ENCODE results near the gene IGLL1. TPM values are rescaled to one million over a fixed set of nuclear protein-coding genes. Genes with fewer than 3 reads are reported as not detected.
"Not testable (repeated sequence)": the region's sequence is repeated elsewhere in the genome, so short reads cannot be mapped to it uniquely, and the experiment has no call there.

The IGLL1 gene
- total RNA-seq, 2 experiments from 2014 or later = not detected

DNA sequence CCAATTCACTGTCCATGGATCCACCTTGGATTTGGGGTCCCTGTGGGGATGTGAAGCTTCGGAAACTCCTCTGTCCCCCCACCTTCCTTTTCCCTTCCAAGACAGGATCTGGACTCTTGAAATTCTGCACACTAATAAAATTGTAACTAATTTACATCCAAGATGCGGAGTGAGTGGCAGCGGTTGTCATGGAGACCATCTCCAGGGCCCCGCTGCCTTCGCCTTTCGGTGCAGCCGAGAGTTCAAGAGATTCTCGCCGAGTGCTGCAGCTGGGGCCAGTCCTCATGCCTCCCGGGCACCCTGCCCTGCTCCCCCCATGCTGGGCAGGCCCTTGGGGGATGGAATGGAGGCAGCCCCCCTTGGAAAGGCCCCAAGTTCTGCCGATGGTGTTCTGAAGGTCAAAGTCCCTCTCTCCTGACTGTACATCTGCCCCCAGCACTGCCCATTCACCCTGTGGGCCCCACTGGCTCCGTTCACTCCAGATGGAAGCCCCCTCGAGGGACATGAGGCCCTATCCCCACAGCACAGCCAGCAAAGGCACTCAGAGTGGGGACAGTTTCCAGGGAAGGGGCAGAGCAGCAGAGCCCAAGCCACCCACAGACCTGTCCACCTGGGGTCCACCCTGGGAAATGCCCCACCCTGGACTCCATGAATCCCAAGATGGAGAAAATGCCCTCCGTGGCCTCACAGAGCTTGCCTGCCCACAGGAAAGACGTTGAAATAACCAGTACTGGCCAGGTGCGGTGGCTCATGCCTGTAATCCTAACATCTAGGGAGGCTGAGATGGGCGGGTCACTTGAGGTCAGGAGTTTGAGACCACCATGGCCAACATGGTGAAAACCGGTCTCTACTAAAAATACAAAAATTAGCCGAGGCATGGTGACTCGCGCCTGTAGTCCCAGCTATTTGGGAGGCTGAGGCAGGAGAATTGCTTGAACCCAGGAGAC, 25.9 kb downstream of the IGLL1 start:
- no peaks in the 10 kb centered on the region for H3K9me3 Mint-ChIP-seq

DNA sequence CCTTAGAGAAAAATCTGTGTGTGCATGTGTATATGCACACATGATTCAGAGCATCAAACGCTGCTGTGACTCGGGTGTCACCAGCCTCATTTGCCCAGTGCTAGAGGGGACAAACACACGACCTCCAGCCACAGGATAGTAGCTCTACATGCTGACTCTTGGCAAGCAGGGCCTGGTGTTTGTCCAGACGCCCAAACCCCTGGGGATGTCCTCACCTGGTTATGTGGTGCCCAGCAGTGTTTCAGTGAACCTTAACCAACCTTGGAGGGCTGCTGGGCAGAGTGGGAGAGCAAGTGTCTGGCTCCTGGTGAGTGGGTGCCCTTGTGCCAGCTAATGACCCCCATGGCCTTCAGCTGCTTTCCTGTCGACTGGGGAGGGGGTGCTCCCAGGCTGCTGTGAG, 26.7 kb downstream of the IGLL1 start:
- no peak overlapping the region for H3K27ac Mint-ChIP-seq
- no peaks in the 10 kb centered on the region for H3K27me3 Mint-ChIP-seq (ENCODE audit: low read depth)
- H3K9me3 Mint-ChIP-seq = no peaks in the 10 kb centered on the region
- no peaks in the 10 kb centered on the region for H3K4me1 Mint-ChIP-seq (ENCODE audit: low read depth)
- no peak overlapping the region for H3K4me3 Mint-ChIP-seq
- intact Hi-C loops (cut with micrococcal nuclease) = no loop called here
- no peaks in the 10 kb centered on the region for H3K36me3 Mint-ChIP-seq (ENCODE audit: low read depth)
- CTCF ChIA-PET = no interaction called here
- no peak for DNase-seq

More for the DNA sequence above, 25.9 kb downstream of the IGLL1 start:
- intact Hi-C loops (cut with micrococcal nuclease) = no loop called here
- Mint-ChIP-seq H3K27me3 (ENCODE audit: low read depth) (no peaks in the 10 kb centered on the region), H3K4me3 (no peak overlapping the region), H3K36me3 (ENCODE audit: low read depth) (no peaks in the 10 kb centered on the region), H3K4me1 (ENCODE audit: low read depth) (no peaks in the 10 kb centered on the region), H3K27ac (no peak overlapping the region)
- no peak for DNase-seq
- CTCF ChIA-PET = no interaction called here

DNA sequence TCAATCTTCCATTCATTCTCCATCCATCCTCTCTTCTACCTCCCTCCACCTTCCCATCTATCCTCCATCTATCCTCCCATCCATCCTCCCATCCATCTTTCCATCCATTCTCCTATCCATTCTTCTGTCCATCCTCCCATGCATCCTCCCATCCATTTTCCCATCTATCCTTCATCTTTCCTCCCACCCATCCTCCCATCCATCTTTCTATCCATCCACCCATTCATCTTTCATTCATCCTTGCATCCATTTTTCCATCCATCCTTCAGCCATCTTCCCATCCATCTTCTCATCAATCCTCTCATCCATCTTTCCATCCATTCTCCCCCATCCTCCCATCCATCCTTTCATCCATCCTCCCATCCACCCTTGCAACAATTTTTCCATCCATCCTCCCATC, 27.5 kb downstream of the IGLL1 start:
- no peak overlapping the region for H3K4me3 Mint-ChIP-seq
- no peaks in the 10 kb centered on the region for H3K4me1 Mint-ChIP-seq (ENCODE audit: low read depth)
- no peak overlapping the region for H3K27ac Mint-ChIP-seq
- DNase-seq = no peak
- H3K36me3 Mint-ChIP-seq (ENCODE audit: low read depth) = no peaks in the 10 kb centered on the region
- intact Hi-C loops (cut with micrococcal nuclease) = no loop called here
- H3K27me3 Mint-ChIP-seq (ENCODE audit: low read depth) = no peaks in the 10 kb centered on the region
- peaks cover 5% of the 10 kb centered on the region for H3K9me3 Mint-ChIP-seq
- CTCF ChIA-PET = no interaction called here

- no peak for DNase-seq
- H3K4me1 Mint-ChIP-seq (ENCODE audit: low read depth) = no peaks in the 10 kb centered on the region
- CTCF ChIA-PET = no interaction called here
- H3K27me3 Mint-ChIP-seq (ENCODE audit: low read depth) = no peaks in the 10 kb centered on the region
- no peak overlapping the region for H3K27ac Mint-ChIP-seq
- H3K9me3 Mint-ChIP-seq = peaks cover 9% of the 10 kb centered on the region
- H3K36me3 Mint-ChIP-seq (ENCODE audit: low read depth) = no peaks in the 10 kb centered on the region
- intact Hi-C loops (cut with micrococcal nuclease) = no loop called here
- no peak overlapping the region for H3K4me3 Mint-ChIP-seq
These were observed 28.7 kb downstream of the IGLL1 start for GRCh38 chr22:23551385-23551784.

DNA sequence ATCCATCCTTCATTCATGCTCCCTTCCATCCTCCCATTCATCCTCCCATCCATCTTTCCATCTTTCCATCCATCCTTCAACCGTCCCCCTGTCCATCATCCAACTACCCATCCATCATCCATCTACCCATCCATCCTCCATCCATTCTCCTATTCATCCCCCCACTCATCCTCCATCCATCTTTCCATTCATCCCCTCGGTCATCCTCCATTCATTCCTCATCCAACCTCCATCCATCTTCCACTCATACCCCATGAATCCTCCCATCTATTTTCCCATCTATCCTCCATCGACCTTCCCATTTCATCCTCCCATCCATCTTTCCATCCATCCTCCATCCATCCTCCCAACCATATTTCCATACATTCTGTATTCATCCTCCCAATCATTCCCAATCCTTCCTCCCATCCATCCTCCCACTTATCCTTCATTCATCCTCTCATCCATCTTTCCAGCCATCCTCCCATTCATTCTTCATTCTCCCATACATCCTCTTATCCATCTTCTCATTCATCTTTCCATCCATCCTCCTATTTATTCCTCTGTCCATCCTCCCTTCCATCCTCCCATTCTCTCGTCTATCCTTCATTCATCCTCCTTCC, 29.9 kb downstream of the IGLL1 start:
- Mint-ChIP-seq H3K36me3 (ENCODE audit: low read depth) (no peaks in the 10 kb centered on the region), H3K27ac (no peak overlapping the region), H3K9me3 (peaks cover 11% of the 10 kb centered on the region), H3K27me3 (ENCODE audit: low read depth) (no peaks in the 10 kb centered on the region), H3K4me1 (ENCODE audit: low read depth) (no peaks in the 10 kb centered on the region), H3K4me3 (no peak overlapping the region)
- CTCF ChIA-PET = no interaction called here
- intact Hi-C loops (cut with micrococcal nuclease) = no loop called here
- no peak for DNase-seq

- peaks cover 11% of the 10 kb centered on the region for H3K9me3 Mint-ChIP-seq
- H3K4me3 Mint-ChIP-seq = no peak overlapping the region
- no peak overlapping the region for H3K27ac Mint-ChIP-seq
- H3K4me1 Mint-ChIP-seq (ENCODE audit: low read depth) = no peaks in the 10 kb centered on the region
- no peaks in the 10 kb centered on the region for H3K27me3 Mint-ChIP-seq (ENCODE audit: low read depth)
- DNase-seq = no peak
- intact Hi-C loops (cut with micrococcal nuclease) = no loop called here
- CTCF ChIA-PET = no interaction called here
- no peaks in the 10 kb centered on the region for H3K36me3 Mint-ChIP-seq (ENCODE audit: low read depth)
These were observed 30.9 kb downstream of the IGLL1 start for GRCh38 chr22:23549198-23549595.

DNA sequence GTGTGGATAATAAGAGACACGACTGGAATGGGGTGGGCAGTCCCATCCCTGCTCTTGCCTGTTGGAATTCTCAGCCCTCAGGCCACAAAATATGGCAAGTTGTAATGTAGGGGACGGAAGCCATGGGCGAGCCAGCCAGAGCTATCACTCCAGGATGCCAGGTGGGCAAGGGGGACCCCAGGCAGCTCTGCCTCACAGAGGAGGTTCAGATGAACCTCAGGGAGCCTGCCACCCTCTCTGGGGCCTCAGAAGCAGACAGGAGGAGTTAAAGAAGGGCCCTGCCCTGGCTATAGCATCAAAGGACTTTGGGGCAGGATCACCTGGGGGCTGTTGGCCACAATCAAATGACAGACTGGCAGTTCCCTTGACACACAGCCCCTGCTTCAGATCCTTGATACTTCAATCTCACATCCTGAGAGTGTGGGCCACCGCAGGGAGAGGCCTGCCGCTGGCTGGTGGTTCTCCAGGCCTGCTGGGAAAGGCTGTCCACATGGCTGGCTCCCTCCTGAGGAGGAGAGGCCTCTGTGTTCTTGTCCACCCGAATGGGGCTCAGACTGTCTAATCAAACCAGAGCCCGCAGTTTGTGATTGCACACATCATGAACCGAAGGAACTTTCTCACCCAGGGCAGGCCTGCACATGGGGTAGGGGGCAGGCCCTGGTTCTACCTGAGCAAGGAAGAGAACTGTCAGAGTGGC, 31.4 kb downstream of the IGLL1 start:
- no peak for DNase-seq
- CTCF ChIA-PET = no interaction called here
- Mint-ChIP-seq H3K9me3 (peaks cover 11% of the 10 kb centered on the region), H3K27ac (no peak overlapping the region), H3K4me1 (ENCODE audit: low read depth) (no peaks in the 10 kb centered on the region), H3K4me3 (no peak overlapping the region), H3K36me3 (ENCODE audit: low read depth) (no peaks in the 10 kb centered on the region), H3K27me3 (ENCODE audit: low read depth) (no peaks in the 10 kb centered on the region)
- intact Hi-C loops (cut with micrococcal nuclease) = no loop called here

- no peaks in the 10 kb centered on the region for H3K27me3 Mint-ChIP-seq (ENCODE audit: low read depth)
- H3K4me3 Mint-ChIP-seq = no peak overlapping the region
- H3K4me1 Mint-ChIP-seq (ENCODE audit: low read depth) = no peaks in the 10 kb centered on the region
- no peak for DNase-seq
- H3K36me3 Mint-ChIP-seq (ENCODE audit: low read depth) = no peaks in the 10 kb centered on the region
- H3K27ac Mint-ChIP-seq = no peak overlapping the region
- CTCF ChIA-PET = interaction anchor here (0.8 kb wide), 1 partner anchor 304 kb away, joined by 3 read pairs; no protein-coding TSS in a partner anchor
- intact Hi-C loops (cut with micrococcal nuclease) = no loop called here
- peaks cover 11% of the 10 kb centered on the region for H3K9me3 Mint-ChIP-seq
These were observed 32.1 kb downstream of the IGLL1 start for GRCh38 chr22:23547818-23548500.

GRCh38 chr22:23547382-23547781, 32.7 kb downstream of the IGLL1 start:
- H3K36me3 Mint-ChIP-seq (ENCODE audit: low read depth); H3K4me1 Mint-ChIP-seq (ENCODE audit: low read depth); DNase-seq; H3K27me3 Mint-ChIP-seq (ENCODE audit: low read depth); intact Hi-C loops (cut with micrococcal nuclease); H3K27ac Mint-ChIP-seq; H3K4me3 Mint-ChIP-seq: not testable (repeated sequence)
- peaks cover 11% of the 10 kb centered on the region for H3K9me3 Mint-ChIP-seq
- CTCF ChIA-PET = interaction anchor here (0.8 kb wide), 1 partner anchor 304 kb away, joined by 3 read pairs; no protein-coding TSS in a partner anchor

DNA sequence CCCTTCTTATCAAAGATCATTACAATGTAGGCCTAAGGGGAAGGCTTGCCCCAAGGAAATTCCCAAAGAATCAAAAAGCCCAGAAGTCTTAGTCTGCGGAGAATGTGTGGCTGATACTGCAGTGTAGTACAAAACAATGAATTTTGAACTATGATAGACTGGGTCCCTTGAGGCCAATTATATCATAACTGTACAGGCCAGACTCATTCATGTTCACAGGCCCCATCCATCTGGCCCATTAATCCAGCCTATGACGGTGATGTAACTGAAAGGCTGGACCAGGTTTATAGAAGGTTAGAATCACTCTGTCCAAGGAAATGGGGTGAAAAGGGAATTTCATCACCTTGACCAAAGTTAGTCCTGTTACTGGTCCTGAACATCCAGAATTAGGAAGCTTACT, 35.2 kb downstream of the IGLL1 start:
- DNase-seq = no peak
- Mint-ChIP-seq H3K4me3 (no peak overlapping the region), H3K27ac (no peak overlapping the region), H3K9me3 (peaks cover 11% of the 10 kb centered on the region), H3K4me1 (ENCODE audit: low read depth) (no peaks in the 10 kb centered on the region), H3K27me3 (ENCODE audit: low read depth) (no peaks in the 10 kb centered on the region), H3K36me3 (ENCODE audit: low read depth) (no peaks in the 10 kb centered on the region)
- CTCF ChIA-PET = interaction anchor here (0.6 to 0.7 kb wide), 2 partner anchors 279 to 282 kb away, joined by 3 to 5 read pairs; no protein-coding TSS in a partner anchor
- intact Hi-C loops (cut with micrococcal nuclease) = loop anchor here (5.0 kb wide), 1 partner anchor 302 kb away; no protein-coding TSS in a partner anchor

GRCh38 chr22:23543506-23544000, 36.5 kb downstream of the IGLL1 start:
- not testable (repeated sequence) for H3K4me3 Mint-ChIP-seq; H3K27me3 Mint-ChIP-seq (ENCODE audit: low read depth); H3K4me1 Mint-ChIP-seq (ENCODE audit: low read depth); H3K36me3 Mint-ChIP-seq (ENCODE audit: low read depth); H3K27ac Mint-ChIP-seq; DNase-seq
- intact Hi-C loops (cut with micrococcal nuclease) = loop anchor here (2.0 to 5.0 kb wide), 2 partner anchors 223 to 304 kb away; partner anchors contain the start of gene CHCHD10
- CTCF ChIA-PET = interaction anchor here (1.3 kb wide), 1 partner anchor 48 kb away, joined by 5 read pairs; no protein-coding TSS in a partner anchor
- H3K9me3 Mint-ChIP-seq = peaks cover 11% of the 10 kb centered on the region

DNA sequence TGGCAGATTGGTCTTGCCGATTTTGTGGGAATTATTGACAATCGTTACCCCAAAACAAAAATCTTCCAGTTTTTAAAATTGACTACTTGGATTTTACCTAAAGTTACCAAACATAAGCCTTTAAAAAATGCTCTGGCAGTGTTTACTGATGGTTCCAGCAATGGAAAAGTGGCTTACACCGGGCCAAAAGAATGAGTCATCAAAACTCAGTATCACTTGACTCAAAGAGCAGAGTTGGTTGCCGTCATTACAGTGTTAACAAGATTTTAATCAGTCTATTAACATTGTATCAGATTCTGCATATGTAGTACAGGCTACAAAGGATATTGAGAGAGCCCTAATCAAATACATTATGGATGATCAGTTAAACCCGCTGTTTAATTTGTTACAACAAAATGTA, 37.2 kb downstream of the IGLL1 start:
- CTCF ChIA-PET = interaction anchor here (1.3 kb wide), 1 partner anchor 48 kb away, joined by 5 read pairs; no protein-coding TSS in a partner anchor

More for the DNA sequence above, 37.2 kb downstream of the IGLL1 start:
- intact Hi-C loops (cut with micrococcal nuclease) = loop anchor here (2.0 to 5.0 kb wide), 2 partner anchors 224 to 304 kb away; partner anchors contain the start of gene CHCHD10
- no peak overlapping the region for H3K27ac Mint-ChIP-seq
- no peaks in the 10 kb centered on the region for H3K27me3 Mint-ChIP-seq (ENCODE audit: low read depth)
- no peak for DNase-seq
- H3K4me3 Mint-ChIP-seq = no peak overlapping the region
- no peaks in the 10 kb centered on the region for H3K36me3 Mint-ChIP-seq (ENCODE audit: low read depth)
- peaks cover 9% of the 10 kb centered on the region for H3K4me1 Mint-ChIP-seq (ENCODE audit: low read depth)
- H3K9me3 Mint-ChIP-seq = peaks cover 8% of the 10 kb centered on the region
